NT2/D1 (cell line): Measurements from ENCODE around the gene EFS.

Source experiments
- YY1 ChIP-seq: IDR thresholded peaks from 2 replicates; pipeline ENCODE4 v1.6.1; 2011; ENCODE audit not compliant: insufficient read length, insufficient read depth
- ZNF274 ChIP-seq: IDR thresholded peaks from 2 replicates; pipeline ENCODE4 v1.6.1; 2011; ENCODE audit warnings: mild to moderate bottlenecking, low read depth, low read length

GRCh38 chr14:23347406-23348296 lies 17.3 kb downstream of the EFS start:
- TF ChIP-seq ZNF274 (no peak), YY1 (no peak)
